KMS-11 (cell line): ENCODE measurements around the gene TRIM33.

ENCODE experiments used
- H2AFZ ChIP-seq: fragments of 200-600 bp; sonication (generic); 2 replicates; pipeline ENCODE4 v1.6.1; 2016; ENCODE audit warnings: antibody characterized with exemption, mixed run types, low read depth
- H3K27ac ChIP-seq: fragments of 200-600 bp; sonication (generic); 2 replicates; pipeline ENCODE4 v1.6.1; 2016; ENCODE audit warnings: mild to moderate bottlenecking, mixed run types
- H3K27me3 ChIP-seq: fragments of 200-600 bp; sonication (generic); 2 replicates; pipeline ENCODE4 v1.6.1; 2017; ENCODE audit warnings: mild to moderate bottlenecking, low read depth, mixed run types, moderate library complexity; ENCODE audit not compliant: insufficient read depth
- H3K36me3 ChIP-seq: fragments of 200-600 bp; sonication (generic); 2 replicates; pipeline ENCODE4 v1.6.1; 2017; ENCODE audit warnings: mild to moderate bottlenecking, mixed run types; ENCODE audit not compliant: insufficient read depth
- H3K4me1 ChIP-seq: fragments of 200-600 bp; sonication (generic); 2 replicates; pipeline ENCODE4 v1.6.1; 2016; ENCODE audit warnings: mild to moderate bottlenecking, low read depth, mixed run types; ENCODE audit not compliant: poor library complexity, severe bottlenecking
- H3K4me2 ChIP-seq: fragments of 200-600 bp; sonication (generic); 2 replicates; pipeline ENCODE4 v1.7.0; 2016; ENCODE audit warnings: mild to moderate bottlenecking, mixed run types
- H3K4me3 ChIP-seq: fragments of 200-600 bp; sonication (generic); IDR thresholded peaks from 2 replicates; pipeline ENCODE4 v1.6.1; 2017; ENCODE audit warnings: low read depth, low read length, mixed read lengths; ENCODE audit not compliant: insufficient read depth
- H3K79me2 ChIP-seq: fragments of 200-600 bp; sonication (generic); 2 replicates; pipeline ENCODE4 v1.6.1; 2016; ENCODE audit warnings: low read depth, mixed run types; ENCODE audit not compliant: insufficient read depth
- H3K9ac ChIP-seq: fragments of 200-600 bp; sonication (generic); 2 replicates; pipeline ENCODE4 v1.6.1; 2016; ENCODE audit warnings: mild to moderate bottlenecking, mixed run types
- H4K20me1 ChIP-seq: fragments of 200-600 bp; sonication (generic); 2 replicates; pipeline ENCODE4 v1.6.1; 2016; ENCODE audit warnings: mild to moderate bottlenecking, mixed run types; ENCODE audit not compliant: insufficient read depth
- TF ChIP-seq, protein P1 (sequence below): fragments of 200-600 bp; sonication (generic); conservative IDR thresholded peaks from 2 replicates; pipeline ENCODE4 v1.6.1; 2017; ENCODE audit warnings: low read depth, mild to moderate bottlenecking, antibody characterized with exemption, low read length, moderate library complexity, mixed read lengths

Gene TRIM33

DNA sequence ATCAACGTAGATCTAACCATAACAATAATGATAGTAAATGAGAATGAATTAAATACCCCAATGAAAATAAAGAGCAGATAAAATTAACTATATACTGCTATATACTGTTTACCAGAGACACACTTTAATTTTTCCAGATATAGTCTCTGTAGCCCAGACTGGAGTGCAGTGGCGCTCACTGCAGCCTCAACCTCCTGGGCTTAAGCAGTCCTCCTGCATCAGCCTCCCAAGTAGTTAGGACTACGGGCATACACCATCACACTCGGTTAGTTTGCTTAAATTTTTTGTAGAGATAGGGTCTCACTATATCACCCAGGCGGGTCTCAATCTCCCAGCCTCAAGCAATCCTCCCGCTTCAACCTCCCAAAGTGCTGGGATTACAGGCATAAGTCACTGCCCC, 37.2 kb downstream of the TRIM33 start:
- no peak overlapping the region for H3K4me3 ChIP-seq
- TF ChIP-seq, protein P1, sequence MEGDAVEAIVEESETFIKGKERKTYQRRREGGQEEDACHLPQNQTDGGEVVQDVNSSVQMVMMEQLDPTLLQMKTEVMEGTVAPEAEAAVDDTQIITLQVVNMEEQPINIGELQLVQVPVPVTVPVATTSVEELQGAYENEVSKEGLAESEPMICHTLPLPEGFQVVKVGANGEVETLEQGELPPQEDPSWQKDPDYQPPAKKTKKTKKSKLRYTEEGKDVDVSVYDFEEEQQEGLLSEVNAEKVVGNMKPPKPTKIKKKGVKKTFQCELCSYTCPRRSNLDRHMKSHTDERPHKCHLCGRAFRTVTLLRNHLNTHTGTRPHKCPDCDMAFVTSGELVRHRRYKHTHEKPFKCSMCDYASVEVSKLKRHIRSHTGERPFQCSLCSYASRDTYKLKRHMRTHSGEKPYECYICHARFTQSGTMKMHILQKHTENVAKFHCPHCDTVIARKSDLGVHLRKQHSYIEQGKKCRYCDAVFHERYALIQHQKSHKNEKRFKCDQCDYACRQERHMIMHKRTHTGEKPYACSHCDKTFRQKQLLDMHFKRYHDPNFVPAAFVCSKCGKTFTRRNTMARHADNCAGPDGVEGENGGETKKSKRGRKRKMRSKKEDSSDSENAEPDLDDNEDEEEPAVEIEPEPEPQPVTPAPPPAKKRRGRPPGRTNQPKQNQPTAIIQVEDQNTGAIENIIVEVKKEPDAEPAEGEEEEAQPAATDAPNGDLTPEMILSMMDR, result no peak
- H3K27me3 ChIP-seq, result no peaks in the 10 kb centered on the region
- no peak overlapping the region for H3K4me2 ChIP-seq
- peaks cover 57% of the 10 kb centered on the region for H3K79me2 ChIP-seq
- H3K27ac ChIP-seq, result no peak overlapping the region
- no peaks in the 10 kb centered on the region for H4K20me1 ChIP-seq
- no peak overlapping the region for H2AFZ ChIP-seq
- H3K4me1 ChIP-seq, result no peaks in the 10 kb centered on the region
- no peak overlapping the region for H3K9ac ChIP-seq
- no peaks in the 10 kb centered on the region for H3K36me3 ChIP-seq

DNA sequence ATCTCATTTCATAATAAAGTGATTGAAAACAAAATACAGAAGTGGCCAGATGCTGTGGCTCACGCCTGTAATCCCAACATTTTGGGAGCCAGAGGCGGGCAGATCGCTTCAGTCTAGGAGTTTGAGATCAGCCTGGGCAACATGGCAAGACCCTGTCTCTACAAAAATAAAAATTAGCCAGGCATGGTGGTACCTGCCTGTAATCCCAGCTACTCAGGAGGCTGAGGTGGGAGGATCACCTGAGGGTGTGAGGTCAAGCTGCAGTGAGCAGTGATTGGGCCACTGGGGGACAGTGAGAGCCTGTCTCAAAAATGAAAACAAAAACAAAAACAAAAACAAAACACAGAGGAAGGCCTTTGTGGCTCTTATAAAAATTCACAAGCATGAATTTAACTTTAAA, 38.6 kb downstream of the TRIM33 start:
- Histone ChIP-seq H3K27me3 (no peaks in the 10 kb centered on the region), H3K36me3 (no peaks in the 10 kb centered on the region), H3K27ac (no peak overlapping the region), H3K4me1 (peaks cover 6% of the 10 kb centered on the region), H4K20me1 (no peaks in the 10 kb centered on the region; the same call in 1 of the 2 replicates), H3K4me3 (no peak overlapping the region), H3K79me2 (peaks cover 44% of the 10 kb centered on the region), H3K4me2 (no peak overlapping the region), H2AFZ (no peak overlapping the region), H3K9ac (no peak overlapping the region)
- TF ChIP-seq, protein P1, result no peak

DNA sequence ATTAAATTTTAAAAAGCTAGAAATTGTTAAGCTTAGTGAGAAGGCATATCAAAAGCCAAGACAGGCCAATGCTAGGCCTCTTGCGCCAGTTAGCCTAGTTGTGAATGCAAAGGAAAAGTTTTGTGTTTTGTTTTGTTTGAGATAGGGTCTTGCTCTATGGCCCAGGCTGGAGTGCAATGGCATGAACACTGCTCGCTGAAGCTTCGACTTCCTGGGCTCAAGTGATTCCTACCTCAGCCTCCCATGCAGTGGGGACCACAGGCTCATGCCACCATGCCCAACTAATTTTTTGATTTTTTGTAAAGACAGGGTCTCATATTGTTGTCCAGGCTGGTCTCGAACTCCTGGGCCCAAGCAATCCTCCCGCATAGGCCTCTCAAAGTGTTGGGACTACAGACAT, 40.3 kb downstream of the TRIM33 start:
- no peaks in the 10 kb centered on the region for H3K36me3 ChIP-seq
- peaks cover 32% of the 10 kb centered on the region for H3K79me2 ChIP-seq
- H3K4me2 ChIP-seq, result no peak overlapping the region
- no peaks in the 10 kb centered on the region; the same call in 1 of the 2 replicates for H4K20me1 ChIP-seq
- H3K4me3 ChIP-seq, result no peak overlapping the region
- H3K9ac ChIP-seq, result no peak overlapping the region
- H3K27me3 ChIP-seq, result no peaks in the 10 kb centered on the region
- TF ChIP-seq, protein P1, result no peak
- H3K4me1 ChIP-seq, result peaks cover 8% of the 10 kb centered on the region
- H3K27ac ChIP-seq, result no peak overlapping the region
- H2AFZ ChIP-seq, result no peak overlapping the region

DNA sequence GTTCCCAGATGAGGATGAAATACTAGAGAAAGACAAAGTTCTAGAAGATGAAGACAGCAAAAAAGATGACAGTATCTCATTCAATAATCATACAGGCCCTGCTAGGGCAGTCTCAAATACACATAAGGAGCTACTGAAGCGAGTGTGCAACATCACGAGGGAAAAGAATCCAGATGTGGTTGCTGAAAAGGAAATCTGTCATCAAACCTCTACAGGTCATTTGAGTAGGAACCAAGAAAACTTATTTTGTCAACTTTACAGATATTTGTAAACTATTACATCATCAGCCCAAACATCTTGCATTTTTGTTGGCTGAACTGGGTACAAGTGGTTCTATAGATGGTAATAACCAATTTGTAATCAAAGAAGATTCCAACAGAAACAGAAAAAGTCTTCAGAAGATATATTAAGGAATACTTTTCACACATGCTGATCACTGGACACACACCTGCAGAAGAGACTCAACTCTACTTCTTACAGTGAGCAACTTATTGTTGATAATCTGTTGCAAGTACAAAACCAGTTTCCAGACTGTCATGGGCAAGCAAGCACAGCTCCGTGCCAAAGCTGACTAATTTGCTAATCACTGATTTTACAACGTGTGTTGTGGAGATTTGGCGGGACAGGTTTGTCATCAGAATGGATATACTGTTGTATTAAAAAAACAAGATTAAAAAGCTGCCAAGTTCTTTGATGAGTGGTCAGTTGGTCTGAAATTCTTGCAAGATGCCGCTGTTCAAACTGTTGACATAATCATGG, 42.1 kb downstream of the TRIM33 start:
- Histone ChIP-seq H3K27ac (no peak overlapping the region), H3K4me3 (no peak overlapping the region), H3K4me2 (no peak overlapping the region), H3K27me3 (no peaks in the 10 kb centered on the region), H3K9ac (no peak overlapping the region), H4K20me1 (no peaks in the 10 kb centered on the region; the same call in 1 of the 2 replicates), H2AFZ (no peak overlapping the region), H3K79me2 (peaks cover 17% of the 10 kb centered on the region; the same call in 1 of the 2 replicates), H3K4me1 (peaks cover 8% of the 10 kb centered on the region), H3K36me3 (no peaks in the 10 kb centered on the region)
- TF ChIP-seq, protein P1, result no peak
